Endothelial cell of umbilical vein (primary cell): ENCODE data around the gene C6orf132. TPM values are rescaled to one million over a fixed set of nuclear protein-coding genes. Genes with fewer than 3 reads are reported as not detected.
A peak's percentile ranks its signal among the peaks of the same experiment; 100 is the strongest.

Experiments
- BruUV-seq: library from RNA; stranded (reverse); fragments of 400-500 nt; replicated peaks from 2 replicates; lab custom pipeline; 2021; lab: Mats Ljungman, UMichigan
- CTCF ChIA-PET: fragments of 300-600, 350-600 bp; sonication (Branson Sonifier 250); formaldehyde crosslinking; loops from one replicate; lab custom pipeline; 2021; ENCODE audit warnings: antibody characterized with exemption, inconsistent platforms; lab: Charles Lee
- POLR2A ChIA-PET: fragments of 300-600, 350-600 bp; sonication (Branson Sonifier 250); formaldehyde crosslinking; loops from one replicate; lab custom pipeline; 2021; ENCODE audit warnings: antibody characterized with exemption, inconsistent platforms; lab: Charles Lee
- DNase-seq: peaks from one replicate; pipeline ENCODE4 v3.0.0-alpha.2; 2011; ENCODE audit warnings: low read depth, low spot score
- FAIRE-seq: peaks from 2 replicates; lab custom pipeline; 2011; peaks lifted over from hg19 to GRCh38; lab: Jason Lieb, UNC
- H2AFZ ChIP-seq: 2 replicates; pipeline ENCODE4 v1.6.0; 2012; ENCODE audit warnings: low read depth, low read length, control low read depth, inconsistent platforms
- H3K27ac ChIP-seq: 2 replicates; pipeline ENCODE4 v1.5.1; 2011; ENCODE audit warnings: low read depth, mild to moderate bottlenecking, control low read depth, low read length, moderate library complexity; ENCODE audit not compliant: insufficient read depth
- H3K27me3 ChIP-seq, 2 experiments: 2 replicates each; pipeline versions ENCODE4 v1.6.0 to v1.6.1; 2011; ENCODE audit warnings: low read length in 2 of 2, mixed read lengths in 1 of 2; ENCODE audit not compliant: control insufficient read depth in 2 of 2, insufficient read depth in 2 of 2
- H3K36me3 ChIP-seq, 2 experiments: 2 replicates in 1 of 2; 3 replicates in 1 of 2; pipeline ENCODE4 v1.5.1; 2011; ENCODE audit warnings: low read length in 2 of 2, mild to moderate bottlenecking in 1 of 2, moderate library complexity in 1 of 2; ENCODE audit not compliant: control insufficient read depth in 2 of 2, insufficient read depth in 2 of 2; ENCODE audit errors: extremely low read depth in 1 of 2
- H3K4me1 ChIP-seq: 3 replicates; pipeline ENCODE4 v1.5.1; 2011; ENCODE audit warnings: mild to moderate bottlenecking, low read length; ENCODE audit not compliant: control insufficient read depth, insufficient read depth; ENCODE audit errors: extremely low read depth
- H3K4me2 ChIP-seq: 2 replicates; pipeline ENCODE4 v1.6.1; 2011; ENCODE audit warnings: low read length, control low read depth, mixed read lengths; ENCODE audit not compliant: insufficient read depth
- H3K4me3 ChIP-seq, 3 experiments: fragments of 200-600 bp in 1 of 3; sonication (generic), shearing (Covaris generic) in 1 of 3; replicated peaks in 1 of 3; 2 replicates each; pipeline ENCODE4 v1.5.1; 2011 to 2016; ENCODE audit warnings: control low read depth in 3 of 3, low read length in 3 of 3, mild to moderate bottlenecking in 2 of 3, inconsistent platforms in 1 of 3, low read depth in 1 of 3, moderate library complexity in 1 of 3; ENCODE audit not compliant: insufficient read depth in 1 of 3
- H3K79me2 ChIP-seq: 2 replicates; pipeline ENCODE4 v1.6.0; 2012; ENCODE audit warnings: low read length, inconsistent platforms; ENCODE audit not compliant: control insufficient read depth, insufficient read depth
- H3K9ac ChIP-seq: replicated peaks from 2 replicates; pipeline ENCODE3; 2011; ENCODE audit warnings: low read length, control low read depth; ENCODE audit not compliant: insufficient read depth; ENCODE audit errors: extremely low read depth
- H3K9me1 ChIP-seq: replicated peaks from 3 replicates; pipeline ENCODE4 v1.6.0; 2011; ENCODE audit warnings: mild to moderate bottlenecking, low read length; ENCODE audit not compliant: control insufficient read depth, insufficient read depth; ENCODE audit errors: extremely low read depth
- H3K9me3 ChIP-seq: replicated peaks from 2 replicates; pipeline ENCODE4 v1.5.1; 2012; ENCODE audit warnings: low read length, inconsistent platforms; ENCODE audit not compliant: control insufficient read depth, insufficient read depth
- H4K20me1 ChIP-seq: replicated peaks from 2 replicates; pipeline ENCODE3; 2011; ENCODE audit warnings: mild to moderate bottlenecking, low read length; ENCODE audit not compliant: control insufficient read depth, insufficient read depth; ENCODE audit errors: extremely low read depth
- CTCF ChIP-seq, 2 donors: IDR thresholded peaks; 1 replicate in 1 of 2; 2 replicates in 1 of 2; pipeline ENCODE4 v1.5.1; 2011; ENCODE audit warnings: low read length in 2 of 2, mild to moderate bottlenecking in 2 of 2, moderate library complexity in 2 of 2, control low read depth in 1 of 2, inconsistent platforms in 1 of 2, low read depth in 1 of 2; ENCODE audit not compliant: insufficient read depth in 1 of 2; ENCODE audit errors: extremely low read depth in 1 of 2
- EZH2 ChIP-seq: IDR thresholded peaks from 2 replicates; pipeline ENCODE4 v1.6.1; 2012; ENCODE audit warnings: borderline replicate concordance, low read depth, mild to moderate bottlenecking, moderate library complexity, low read length, inconsistent platforms; ENCODE audit not compliant: severe bottlenecking
- FOS ChIP-seq: IDR thresholded peaks from 2 replicates; pipeline ENCODE4 v1.6.1; 2011; ENCODE audit warnings: mild to moderate bottlenecking, low read length, moderate library complexity, borderline replicate concordance; ENCODE audit not compliant: insufficient read depth
- GATA2 ChIP-seq: IDR thresholded peaks from 2 replicates; pipeline ENCODE4 v1.7.0; 2011; ENCODE audit warnings: low read depth, mild to moderate bottlenecking, moderate library complexity, mixed read lengths, low read length; ENCODE audit not compliant: insufficient read length, insufficient read depth
- JUN ChIP-seq: IDR thresholded peaks from 2 replicates; pipeline ENCODE4 v1.6.1; 2011; ENCODE audit warnings: borderline replicate concordance, low read depth; ENCODE audit not compliant: insufficient read length, insufficient read depth
- MAX ChIP-seq: IDR thresholded peaks from 2 replicates; pipeline ENCODE4 v1.6.1; 2011; ENCODE audit not compliant: insufficient read depth, insufficient read length
- MYC ChIP-seq: IDR thresholded peaks from one replicate; pipeline ENCODE4 v1.6.1; 2011; ENCODE audit warnings: mild to moderate bottlenecking, low read depth, low read length
- POLR2A ChIP-seq: IDR thresholded peaks from 2 replicates; pipeline ENCODE4 v1.6.1; 2012; ENCODE audit warnings: low read depth, mild to moderate bottlenecking, control low read depth, low read length
- POLR2AphosphoS5 ChIP-seq: IDR thresholded peaks from 2 replicates; pipeline ENCODE4 v1.6.1; 2012; ENCODE audit warnings: low read depth, mild to moderate bottlenecking, control low read depth, low read length, moderate library complexity; ENCODE audit not compliant: insufficient read depth
- dilution Hi-C: fragments of 300-500 bp; cut with MboI; formaldehyde crosslinking; loops from one replicate; pipeline ENCODE4 v1.15.0; 2019; ENCODE audit warnings: low sequenced_read_pairs; ENCODE audit not compliant: extremely low pct_ligation_motif_present
- intact Hi-C: fragments of 100-400 bp; cut with micrococcal nuclease; formaldehyde crosslinking; loops from one replicate; pipeline ENCODE4 v1.10.0; 2022
- polyA plus RNA-seq, 4 experiments: library from polyadenylated mRNA; depleted of rRNA in 3 of 4; stranded (reverse) in 3 of 4; unstranded in 1 of 4; fragments of >200 nt; gene quantifications; 2 replicates each; pipeline versions ENCODE4 v1.2.1 to v1.2.3, GENCODE V29; 2011 to 2012; ENCODE audit warnings: missing spikeins in 1 of 4
- total RNA-seq: library from RNA; stranded (reverse); gene quantifications from 2 replicates; pipeline ENCODE4 v1.2.3, GENCODE V29; 2021

C6orf132 gene
- total and polyA plus RNA-seq, 2 donors (not counting 3 experiments of a cell fraction or from before 2014, with no cell fraction given): 0.15 to 0.71 TPM

GRCh38 chr6:42105156-42105648, 37.2 kb downstream of the C6orf132 start:
- dilution Hi-C loops (no loop called here), intact Hi-C loops (no loop called here)
- FAIRE-seq (no peak), DNase-seq (no peak)
- Histone ChIP-seq H3K36me3 (no peaks in the 10 kb centered on the region), H4K20me1 (no peaks in the 10 kb centered on the region), H3K79me2 (no peaks in the 10 kb centered on the region), H3K9ac (no peak overlapping the region), H3K27me3 (no peaks in the 10 kb centered on the region), H3K9me3 (no peaks in the 10 kb centered on the region), H2AFZ (no peak overlapping the region), H3K27ac (no peak overlapping the region), H3K4me3 (no peak overlapping the region), H3K4me2 (no peak overlapping the region), H3K9me1 (no peaks in the 10 kb centered on the region), H3K4me1 (peaks cover 3% of the 10 kb centered on the region)
- CTCF ChIA-PET: interaction anchor here (0.8 to 3.3 kb wide), 24 partner anchors 8 to 442 kb away, joined by 3 to 35 read pairs (median 8); partner anchors contain the start of gene FRS3
- BruUV-seq: no TSS peak
- POLR2A ChIA-PET: no interaction called here
- TF ChIP-seq JUN (no peak), MYC (no peak), CTCF (IDR thresholded peaks at IDR 0.05; ENCODE audit: extremely low read depth in 1 of 2, insufficient read depth in 1 of 2, low read depth in 1 of 2, low read length in 2 of 2) (no peak), POLR2A (no peak), GATA2 (no peak)

GRCh38 chr6:42104804-42105125, 37.7 kb downstream of the C6orf132 start:
- Histone ChIP-seq H2AFZ (peak overlapping the region; percentile 89), H3K9me3 (no peaks in the 10 kb centered on the region), H3K9ac (peak overlapping the region; percentile 4), H3K4me1 (peaks cover 5% of the 10 kb centered on the region), H3K36me3 (no peaks in the 10 kb centered on the region), H3K9me1 (no peaks in the 10 kb centered on the region), H3K79me2 (no peaks in the 10 kb centered on the region), H3K27ac (no peak overlapping the region), H3K4me2 (peak overlapping the region; percentile 69), H4K20me1 (no peaks in the 10 kb centered on the region), H3K27me3 (no peaks in the 10 kb centered on the region), H3K4me3 (peak overlapping the region in 2 of 3 experiments; percentile 11 to 25)
- dilution Hi-C loops (no loop called here), intact Hi-C loops (loop anchor here (1.0 kb wide), 1 partner anchor 29 kb away; no protein-coding TSS in a partner anchor)
- FAIRE-seq: no peak
- TF ChIP-seq POLR2AphosphoS5: no peak
- no peak for TF ChIP-seq FOS
- TF ChIP-seq MAX: no peak
- TF ChIP-seq POLR2A: no peak
- TF ChIP-seq MYC: no peak
- TF ChIP-seq CTCF (IDR thresholded peaks at IDR 0.05; ENCODE audit: extremely low read depth in 1 of 2, insufficient read depth in 1 of 2, low read depth in 1 of 2, low read length in 2 of 2): no peak
- TF ChIP-seq JUN: no peak
- no peak for TF ChIP-seq GATA2
- no peak for TF ChIP-seq EZH2
- ChIA-PET CTCF (interaction anchor here (0.8 to 3.3 kb wide), 30 partner anchors 9 to 443 kb away, joined by 3 to 35 read pairs (median 6); partner anchors contain the start of genes C6orf132 and FRS3), POLR2A (no interaction called here)
- BruUV-seq: no TSS peak
- DNase-seq: no peak
